ENCODE measurements around the gene ZSCAN9. TPM values are rescaled to one million over a fixed set of nuclear protein-coding genes. Genes with fewer than 3 reads are reported as not detected.

ZSCAN9 gene
- total RNA-seq = 10 to 100 TPM in 1 of 2 donors, 1 to 10 TPM in 1; 9.1 to 10.9 TPM

DNA sequence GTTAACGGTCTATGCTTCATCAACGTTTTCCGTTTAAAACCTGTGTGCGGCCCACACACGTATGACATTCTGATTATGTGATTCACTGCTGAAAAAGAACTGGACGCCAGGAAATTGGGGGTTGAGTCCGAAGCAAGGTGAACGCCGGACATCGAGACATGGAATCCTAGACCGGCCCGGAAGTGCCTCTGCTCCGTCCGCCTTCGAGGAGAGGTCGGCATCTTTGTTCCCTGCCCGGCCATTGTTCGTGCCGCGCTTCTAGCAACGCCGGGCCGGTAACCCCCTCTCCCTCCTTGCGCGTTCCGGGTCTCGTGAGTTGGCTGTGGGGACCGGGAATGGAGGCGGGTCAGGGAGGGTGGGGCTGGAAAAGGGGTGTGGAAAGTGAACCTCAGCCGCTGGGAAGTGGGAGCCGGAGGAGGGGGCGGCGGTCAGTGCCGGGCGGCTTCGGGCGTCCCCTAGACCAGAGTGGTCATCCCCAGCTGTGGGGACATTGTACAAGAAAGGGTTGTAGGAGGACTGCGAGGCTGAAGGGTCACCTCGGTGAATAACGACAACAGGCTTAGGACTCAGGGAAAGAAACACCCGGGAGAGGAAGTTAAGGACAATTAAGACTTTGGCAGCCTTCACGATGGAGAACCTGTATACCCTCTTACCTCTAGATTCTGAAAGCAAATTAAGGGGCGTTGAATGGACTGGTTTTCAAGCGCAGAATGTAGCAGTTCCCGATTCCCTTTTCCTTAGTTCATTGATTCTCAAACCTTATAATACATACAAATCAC is at the start of gene ZSCAN9:
Gene ZSCAN9, plus strand, starts transcription at position 220 of the 779 bp plus-strand sequence. CDS start 1,810 bp downstream, outside the sequence.
- Histone ChIP-seq H3K27me3 (no peaks in the 10 kb centered on the region), H3K27ac (peak within 1 kb of the TSS in 3 of 4 donors; percentile 34 to 80 (median 60)), H3K9me3 (no peaks in the 10 kb centered on the region), H3K4me3 (peak within 1 kb of the TSS; percentile 47 to 86), H3K4me1 (peaks cover 15% of the 10 kb centered on the region), H3K36me3 (replicated peaks in 1 of 2; ENCODE audit: insufficient read depth in 1 of 2, low read depth in 2 of 2) (peaks cover 0 to 14% of the 10 kb centered on the region in 2 donors)
- peak; percentile 87 to 92 (median 88) for DNase-seq
- TF ChIP-seq, protein P1, sequence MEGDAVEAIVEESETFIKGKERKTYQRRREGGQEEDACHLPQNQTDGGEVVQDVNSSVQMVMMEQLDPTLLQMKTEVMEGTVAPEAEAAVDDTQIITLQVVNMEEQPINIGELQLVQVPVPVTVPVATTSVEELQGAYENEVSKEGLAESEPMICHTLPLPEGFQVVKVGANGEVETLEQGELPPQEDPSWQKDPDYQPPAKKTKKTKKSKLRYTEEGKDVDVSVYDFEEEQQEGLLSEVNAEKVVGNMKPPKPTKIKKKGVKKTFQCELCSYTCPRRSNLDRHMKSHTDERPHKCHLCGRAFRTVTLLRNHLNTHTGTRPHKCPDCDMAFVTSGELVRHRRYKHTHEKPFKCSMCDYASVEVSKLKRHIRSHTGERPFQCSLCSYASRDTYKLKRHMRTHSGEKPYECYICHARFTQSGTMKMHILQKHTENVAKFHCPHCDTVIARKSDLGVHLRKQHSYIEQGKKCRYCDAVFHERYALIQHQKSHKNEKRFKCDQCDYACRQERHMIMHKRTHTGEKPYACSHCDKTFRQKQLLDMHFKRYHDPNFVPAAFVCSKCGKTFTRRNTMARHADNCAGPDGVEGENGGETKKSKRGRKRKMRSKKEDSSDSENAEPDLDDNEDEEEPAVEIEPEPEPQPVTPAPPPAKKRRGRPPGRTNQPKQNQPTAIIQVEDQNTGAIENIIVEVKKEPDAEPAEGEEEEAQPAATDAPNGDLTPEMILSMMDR (IDR thresholded peaks at IDR 0.05) = no peak
- TF ChIP-seq POLR2A (IDR thresholded peaks at IDR 0.05) = peak in 2 of 3 donors; percentile 42 to 58
- peak; percentile 99 for ATAC-seq
- intact Hi-C loops (cut with DNase I) = no loop called here
- 0 to 1% methylated on average over 35 to 45 of the region's 45 CpGs for WGBS, 2 donors

DNA sequence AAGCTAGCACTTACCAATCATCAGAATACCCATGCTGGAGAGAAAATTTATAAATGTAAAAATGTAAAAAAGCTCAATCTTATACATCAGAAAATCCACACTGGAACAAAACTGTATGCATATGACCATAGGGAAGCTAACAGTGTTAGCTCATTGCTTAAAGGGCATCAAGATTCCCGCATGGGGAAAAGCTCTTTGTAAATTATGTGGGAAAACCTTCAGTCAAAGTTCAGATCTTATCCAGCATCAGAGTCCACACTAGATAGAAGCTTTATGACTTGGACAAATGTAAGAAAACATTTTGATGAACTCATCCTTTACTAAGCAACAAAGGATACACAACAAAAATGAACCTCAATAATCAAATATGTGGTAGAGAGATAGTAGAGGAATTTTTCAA is 48.7 kb upstream of the ZSCAN9 start:
- ATAC-seq (no peak), DNase-seq (no peak)
- H3K27me3 ChIP-seq = no peaks in the 10 kb centered on the region
- no peaks in the 10 kb centered on the region for H3K9me3 ChIP-seq
- H3K4me1 ChIP-seq = no peaks in the 10 kb centered on the region
- intact Hi-C loops (cut with DNase I) = no loop called here
- H3K27ac ChIP-seq = no peak overlapping the region
- H3K36me3 ChIP-seq (replicated peaks in 1 of 2; ENCODE audit: insufficient read depth in 1 of 2, low read depth in 2 of 2) = no peaks in the 10 kb centered on the region
- no peak overlapping the region for H3K4me3 ChIP-seq
- TF ChIP-seq, protein P1 (IDR thresholded peaks at IDR 0.05) = no peak
- no peak for TF ChIP-seq POLR2A (IDR thresholded peaks at IDR 0.05)
- 81 to 88% methylated on average over 1 of the region's 1 CpG for WGBS, 2 donors

DNA sequence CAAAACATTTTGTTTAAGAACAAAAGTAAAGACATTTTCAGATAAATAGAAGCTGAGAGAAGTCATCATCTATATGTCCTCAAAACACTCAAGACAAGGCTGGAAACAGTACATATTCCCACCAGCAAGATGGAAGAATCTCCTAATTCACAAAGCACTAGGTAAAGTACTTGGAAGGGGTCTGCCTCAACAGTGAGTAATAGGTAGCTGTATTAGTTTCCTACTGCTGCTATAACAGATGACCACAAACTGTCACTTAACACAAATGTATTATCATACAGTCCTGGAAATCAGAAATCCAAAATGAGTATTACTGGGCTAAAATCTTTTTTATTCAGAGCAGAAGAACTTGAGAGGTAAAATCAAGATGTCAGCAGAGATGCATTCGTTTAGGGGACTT is 42.8 kb upstream of the ZSCAN9 start:
- WGBS, 2 donors = 24 to 45% methylated on average over 1 of the region's 1 CpG
- Histone ChIP-seq H3K9me3 (peaks cover 0 to 8% (median 0%) of the 10 kb centered on the region in 3 donors), H3K27me3 (no peaks in the 10 kb centered on the region), H3K4me1 (no peaks in the 10 kb centered on the region), H3K27ac (no peak overlapping the region), H3K36me3 (replicated peaks in 1 of 2; ENCODE audit: insufficient read depth in 1 of 2, low read depth in 2 of 2) (no peaks in the 10 kb centered on the region), H3K4me3 (no peak overlapping the region)
- TF ChIP-seq POLR2A (IDR thresholded peaks at IDR 0.05) = no peak
- TF ChIP-seq, protein P1 (IDR thresholded peaks at IDR 0.05) = no peak
- DNase-seq (no peak), ATAC-seq (no peak)
- intact Hi-C loops (cut with DNase I) = no loop called here

DNA sequence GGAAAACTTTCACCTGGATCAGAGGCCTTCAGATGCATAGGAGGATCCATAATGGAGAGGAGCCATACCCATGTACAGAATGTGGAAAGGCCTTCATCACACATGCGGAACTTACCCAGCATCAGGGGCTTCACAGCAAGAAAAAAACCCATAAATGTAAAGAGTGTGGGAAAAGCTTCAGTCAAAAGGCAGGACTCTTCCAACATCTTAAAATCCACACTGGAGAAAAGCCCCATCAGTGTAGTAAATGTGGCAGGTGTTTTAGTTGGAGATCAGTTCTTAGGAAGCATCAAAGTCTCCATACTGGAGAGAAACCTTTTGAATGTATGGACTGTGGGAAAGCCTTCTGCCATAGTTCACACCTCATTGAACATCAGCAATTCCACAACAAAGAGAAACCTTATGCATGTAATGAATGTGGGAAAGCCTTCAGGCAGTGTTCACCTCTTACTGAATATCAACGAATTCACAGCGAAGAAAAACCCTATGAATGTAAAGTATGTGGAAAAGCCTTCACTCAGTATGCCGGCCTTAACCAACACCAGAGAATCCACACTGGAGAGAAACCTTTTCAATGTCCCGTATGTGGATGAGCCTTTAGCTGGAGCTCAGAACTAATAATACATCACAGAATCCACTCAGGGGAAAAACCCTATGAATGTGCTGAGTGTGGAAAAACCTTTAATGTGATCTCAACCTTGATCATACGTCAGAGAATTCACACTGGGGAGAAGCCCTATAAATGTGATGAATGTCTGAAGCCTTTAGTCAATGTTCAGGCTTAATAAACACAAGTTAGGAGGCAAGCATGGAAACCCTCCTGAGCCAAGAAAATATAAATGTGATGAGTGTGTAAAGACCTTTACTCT is 36.7 kb upstream of the ZSCAN9 start:
- intact Hi-C loops (cut with DNase I) = no loop called here
- peaks cover 0 to 36% (median 0%) of the 10 kb centered on the region in 3 donors for H3K9me3 ChIP-seq

More for the DNA sequence above, 36.7 kb upstream of the ZSCAN9 start:
- Histone ChIP-seq H3K4me1 (no peaks in the 10 kb centered on the region), H3K27ac (no peak overlapping the region), H3K4me3 (no peak overlapping the region), H3K36me3 (replicated peaks in 1 of 2; ENCODE audit: insufficient read depth in 1 of 2, low read depth in 2 of 2) (no peaks in the 10 kb centered on the region), H3K27me3 (no peaks in the 10 kb centered on the region)
- ATAC-seq (no peak), DNase-seq (no peak)
- TF ChIP-seq, protein P1 (IDR thresholded peaks at IDR 0.05) = no peak
- no peak for TF ChIP-seq POLR2A (IDR thresholded peaks at IDR 0.05)
- WGBS, 2 donors = 63 to 74% methylated on average over 6 of the region's 6 CpGs
